HepG2 (cell line): ENCODE measurements around the gene PDZD2. TPM values are rescaled to one million over a fixed set of nuclear protein-coding genes. Genes with fewer than 3 reads are reported as not detected.

ENCODE experiments used
- ATAC-seq: fragments of 200-7000 bp; cut with Tn5 transposase; 3 replicates; pipeline ENCODE4 v1.9.1; 2020; ENCODE audit warnings: mild to moderate bottlenecking, moderate library complexity
- BruUV-seq: library from RNA; stranded (reverse); fragments of 400-500 nt; replicated peaks from 2 replicates; lab custom pipeline; 2021; lab: Mats Ljungman, UMichigan
- CTCF ChIA-PET: fragments of 300-600 bp; formaldehyde crosslinking; extraction: SDS; loops from one replicate; lab custom pipeline; 2021; ENCODE audit warnings: low total read pairs, inconsistent platforms, low intra/inter-chr PET ratio; lab: Yijun Ruan, JAX
- POLR2A ChIA-PET: fragments of 350-600 bp; sonication (Branson Sonifier 250); formaldehyde crosslinking; loops from one replicate; lab custom pipeline; 2020; ENCODE audit warnings: antibody characterized with exemption, inconsistent platforms; lab: Yijun Ruan, JAX
- DNase-seq: peaks from one replicate; pipeline ENCODE4 v3.0.0-alpha.2; 2015; ENCODE audit warnings: low spot score
- FAIRE-seq: peaks from 3 replicates; lab custom pipeline; 2011; peaks lifted over from hg19 to GRCh38; lab: Jason Lieb, UNC
- H2AFZ ChIP-seq: one replicate; pipeline ENCODE4 v1.6.1; 2011; ENCODE audit warnings: low read length, inconsistent platforms
- H3K27ac ChIP-seq: fragments of 300-600 bp; 3 replicates; pipeline ENCODE4 v1.8.0; 2011; ENCODE audit warnings: mixed run types, mild to moderate bottlenecking, mixed read lengths, low read length, inconsistent platforms; ENCODE audit not compliant: insufficient read depth; ENCODE audit errors: extremely low read length
- H3K27me3 ChIP-seq, 2 experiments: fragments of 200-600 bp in 1 of 2; 2 replicates in 1 of 2; 3 replicates in 1 of 2; pipeline versions ENCODE4 v1.6.0 to v1.8.0; 2011; ENCODE audit warnings: low read length in 2 of 2, mild to moderate bottlenecking in 2 of 2, moderate library complexity in 2 of 2, inconsistent platforms in 1 of 2; ENCODE audit not compliant: insufficient read depth in 2 of 2, control insufficient read depth in 1 of 2
- H3K36me3 ChIP-seq, 2 experiments: fragments of 200-600 bp in 1 of 2; replicated peaks in 1 of 2; 2 replicates in 1 of 2; 3 replicates in 1 of 2; pipeline versions ENCODE4 v1.5.1 to v1.8.0; 2011; ENCODE audit warnings: low read length in 2 of 2, inconsistent platforms in 1 of 2; ENCODE audit not compliant: insufficient read depth in 2 of 2, control insufficient read depth in 1 of 2
- H3K4me1 ChIP-seq: 2 replicates; pipeline ENCODE4 v1.5.1; 2012; ENCODE audit warnings: low read length, inconsistent platforms; ENCODE audit not compliant: insufficient read depth
- H3K4me2 ChIP-seq: 2 replicates; pipeline ENCODE4 v1.6.0; 2011; ENCODE audit warnings: low read depth, low read length, inconsistent platforms
- H3K4me3 ChIP-seq, 3 experiments: fragments of 200-600 bp in 1 of 3; sonication (generic), shearing (Covaris generic) in 1 of 3; replicated peaks in 1 of 3; 2 replicates each; pipeline ENCODE4 v1.5.1; 2011 to 2016; ENCODE audit warnings: low read length in 3 of 3, inconsistent platforms in 2 of 3, low read depth in 2 of 3, mild to moderate bottlenecking in 2 of 3, control low read depth in 1 of 3, mixed read lengths in 1 of 3; ENCODE audit not compliant: insufficient read depth in 1 of 3
- H3K79me2 ChIP-seq: one replicate; pipeline ENCODE4 v1.6.1; 2011; ENCODE audit warnings: low read length, inconsistent platforms; ENCODE audit not compliant: insufficient read depth
- H3K9ac ChIP-seq: 2 replicates; pipeline ENCODE4 v1.6.0; 2011; ENCODE audit warnings: mild to moderate bottlenecking, low read depth, low read length, inconsistent platforms; ENCODE audit not compliant: insufficient read depth
- H3K9me3 ChIP-seq: 2 replicates; pipeline ENCODE4 v1.5.1; 2012; ENCODE audit warnings: mild to moderate bottlenecking, low read length
- H4K20me1 ChIP-seq: 2 replicates; pipeline ENCODE4 v1.6.0; 2011; ENCODE audit warnings: inconsistent platforms, mild to moderate bottlenecking, low read length, moderate library complexity; ENCODE audit not compliant: insufficient read depth
- AKAP8 ChIP-seq: sonication (generic); formaldehyde crosslinking; IDR thresholded peaks from 2 replicates; pipeline ENCODE4 v1.5.1; 2020; ENCODE audit warnings: mild to moderate bottlenecking, missing genetic modification reagents
- GLI4 ChIP-seq: sonication (generic); formaldehyde crosslinking; IDR thresholded peaks from 2 replicates; pipeline ENCODE4 v1.5.1; 2020; ENCODE audit warnings: missing genetic modification reagents, mild to moderate bottlenecking, moderate library complexity, borderline replicate concordance
- KDM3A ChIP-seq: IDR thresholded peaks from 2 replicates; pipeline ENCODE4 v1.6.1; 2018; ENCODE audit warnings: low read depth, missing compliant biosample characterization
- MXD4 ChIP-seq: IDR thresholded peaks from 2 replicates; pipeline ENCODE4 v1.6.1; 2016; ENCODE audit warnings: mild to moderate bottlenecking, missing biosample characterization, missing genetic modification reagents
- POLR2G ChIP-seq: fragments of 200-400 bp; formaldehyde crosslinking; IDR thresholded peaks from 2 replicates; pipeline ENCODE4 v1.6.1; 2018; ENCODE audit warnings: mild to moderate bottlenecking, low read depth, low read length, moderate library complexity
- REPIN1 ChIP-seq: sonication (generic); formaldehyde crosslinking; IDR thresholded peaks from 2 replicates; pipeline ENCODE4 v1.8.0; 2022; ENCODE audit warnings: missing genetic modification reagents, low read depth, mild to moderate bottlenecking, borderline replicate concordance
- RFX3 ChIP-seq: IDR thresholded peaks from 2 replicates; pipeline ENCODE4 v1.6.1; 2016; ENCODE audit warnings: missing biosample characterization, missing genetic modification reagents
- TBL1XR1 ChIP-seq: fragments of 150-350 bp; IDR thresholded peaks from 2 replicates; pipeline ENCODE4 v1.6.1; 2014; ENCODE audit warnings: borderline replicate concordance, low read length; ENCODE audit not compliant: partially characterized antibody
- ZC3H4 ChIP-seq: sonication (generic); formaldehyde crosslinking; IDR thresholded peaks from 2 replicates; pipeline ENCODE4 v1.4.0; 2020; ENCODE audit warnings: missing genetic modification reagents, borderline replicate concordance
- ZFYVE20 ChIP-seq: sonication (generic); formaldehyde crosslinking; IDR thresholded peaks from 2 replicates; pipeline ENCODE4 v1.8.0; 2023; ENCODE audit warnings: low read depth, mild to moderate bottlenecking, moderate library complexity, missing genetic modification reagents, borderline replicate concordance
- ZNF331 ChIP-seq: sonication (generic); formaldehyde crosslinking; IDR thresholded peaks from 2 replicates; pipeline ENCODE4 v1.4.0; 2020; ENCODE audit warnings: missing genetic modification reagents
- ZNF335 ChIP-seq: sonication (generic); formaldehyde crosslinking; IDR thresholded peaks from 2 replicates; pipeline ENCODE4 v1.4.0; 2020; ENCODE audit warnings: missing genetic modification reagents
- ZNF441 ChIP-seq: sonication (generic); formaldehyde crosslinking; IDR thresholded peaks from 2 replicates; pipeline ENCODE4 v1.7.0; 2021; ENCODE audit warnings: missing genetic modification reagents, borderline replicate concordance
- ZNF556 ChIP-seq: sonication (generic); formaldehyde crosslinking; IDR thresholded peaks from 2 replicates; pipeline ENCODE4 v1.4.0; 2020; ENCODE audit warnings: mild to moderate bottlenecking, missing genetic modification reagents, borderline replicate concordance
- ZNF670 ChIP-seq: sonication (generic); formaldehyde crosslinking; IDR thresholded peaks from 2 replicates; pipeline ENCODE4 v1.8.0; 2022; ENCODE audit warnings: mild to moderate bottlenecking, missing genetic modification reagents, borderline replicate concordance
- WGBS: methylation state at CpG from one replicate; pipeline ENCODE4 v1.1.6; 2017; ENCODE audit warnings: low lambda C conversion rate; 5-methylcytosine and 5-hydroxymethylcytosine counted together
- in situ Hi-C: cut with HindIII; loops from 2 replicates; pipeline ENCODE4 v1.10.0; 2017; ENCODE audit warnings: low pct_unique_long_range_greater_than_20kb; ENCODE audit not compliant: extremely low pct_ligation_motif_present
- intact Hi-C: fragments of 100-400 bp; cut with micrococcal nuclease; formaldehyde crosslinking; loops from one replicate; pipeline ENCODE4 v1.10.0; 2022; ENCODE audit not compliant: unreplicated experiment
- polyA plus RNA-seq, 8 experiments: library from polyadenylated mRNA; depleted of rRNA in 3 of 8; stranded (reverse) in 7 of 8; unstranded in 1 of 8; fragments of >200 nt; fragmentation: Illumina TruSeq in 4 of 8; extraction: Trizol in 4 of 8; gene quantifications; 2 replicates each; pipeline versions ENCODE4 v1.2.1 to v1.2.3, GENCODE V29; 2011 to 2016; ENCODE audit warnings: low read depth in 4 of 8, missing spikeins in 1 of 8, mixed read lengths in 1 of 8; ENCODE audit not compliant: insufficient read depth in 1 of 8
- total RNA-seq, 5 experiments: library from RNA; depleted of rRNA; stranded (reverse); fragments of >200 nt; fragmentation: Illumina TruSeq; extraction: Trizol; gene quantifications; 2 replicates each; pipeline ENCODE4 v1.2.3, GENCODE V29; 2016; ENCODE audit warnings: low read depth in 1 of 5
- TF ChIP-seq, protein P1 (sequence below): sonication (generic); formaldehyde crosslinking; IDR thresholded peaks from 2 replicates; pipeline ENCODE4 v1.5.0; 2020; ENCODE audit warnings: missing genetic modification reagents

Gene PDZD2
- total and polyA plus RNA-seq, 2 of the 13 experiments (the other 11 are each of a cell fraction or from before 2014, with no cell fraction given), result 0.04 TPM; not detected in 1

DNA sequence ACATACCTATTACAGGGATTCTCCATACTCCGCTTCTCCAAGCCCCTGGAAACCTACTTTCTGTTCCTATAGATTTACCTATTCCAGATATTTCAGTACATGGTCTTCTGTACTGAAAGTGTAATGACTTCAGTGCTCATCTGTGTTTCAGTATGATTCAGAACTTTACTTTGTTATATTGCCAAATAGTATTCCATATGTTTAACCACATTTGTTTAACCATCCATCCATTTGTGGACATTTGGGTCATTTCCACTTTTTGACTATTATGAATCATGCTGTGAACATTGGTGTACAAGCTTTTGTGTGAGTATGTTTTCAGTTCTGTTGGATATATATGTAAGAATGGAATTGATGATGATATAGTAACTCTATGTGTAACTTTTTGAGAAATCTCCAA is 188.9 kb downstream of the PDZD2 start:
- no TSS peak for BruUV-seq
- DNase-seq (no peak), ATAC-seq (no peak), FAIRE-seq (no peak)
- no peak for TF ChIP-seq ZNF441
- no peak for TF ChIP-seq KDM3A (CRISPR knock-in tag)
- no peak for TF ChIP-seq AKAP8 (CRISPR knock-in tag)
- no peak for TF ChIP-seq GLI4 (CRISPR knock-in tag)
- no peak for TF ChIP-seq ZNF670
- no peak for TF ChIP-seq REPIN1
- TF ChIP-seq ZFYVE20 (CRISPR knock-in tag), result no peak
- TF ChIP-seq ZC3H4 (CRISPR knock-in tag), result no peak
- TF ChIP-seq POLR2G, result no peak
- TF ChIP-seq, protein P1, sequence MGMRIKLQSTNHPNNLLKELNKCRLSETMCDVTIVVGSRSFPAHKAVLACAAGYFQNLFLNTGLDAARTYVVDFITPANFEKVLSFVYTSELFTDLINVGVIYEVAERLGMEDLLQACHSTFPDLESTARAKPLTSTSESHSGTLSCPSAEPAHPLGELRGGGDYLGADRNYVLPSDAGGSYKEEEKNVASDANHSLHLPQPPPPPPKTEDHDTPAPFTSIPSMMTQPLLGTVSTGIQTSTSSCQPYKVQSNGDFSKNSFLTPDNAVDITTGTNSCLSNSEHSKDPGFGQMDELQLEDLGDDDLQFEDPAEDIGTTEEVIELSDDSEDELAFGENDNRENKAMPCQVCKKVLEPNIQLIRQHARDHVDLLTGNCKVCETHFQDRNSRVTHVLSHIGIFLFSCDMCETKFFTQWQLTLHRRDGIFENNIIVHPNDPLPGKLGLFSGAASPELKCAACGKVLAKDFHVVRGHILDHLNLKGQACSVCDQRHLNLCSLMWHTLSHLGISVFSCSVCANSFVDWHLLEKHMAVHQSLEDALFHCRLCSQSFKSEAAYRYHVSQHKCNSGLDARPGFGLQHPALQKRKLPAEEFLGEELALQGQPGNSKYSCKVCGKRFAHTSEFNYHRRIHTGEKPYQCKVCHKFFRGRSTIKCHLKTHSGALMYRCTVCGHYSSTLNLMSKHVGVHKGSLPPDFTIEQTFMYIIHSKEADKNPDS (CRISPR knock-in tag), result no peak
- no peak for TF ChIP-seq MXD4
- TF ChIP-seq ZNF556 (CRISPR knock-in tag), result no peak
- TF ChIP-seq RFX3 (CRISPR knock-in tag), result no peak
- no peak for TF ChIP-seq ZNF331 (CRISPR knock-in tag)
- no peak for TF ChIP-seq ZNF335
- TF ChIP-seq TBL1XR1, result no peak
- Histone ChIP-seq H3K4me2 (no peak overlapping the region), H3K36me3 (no peaks in the 10 kb centered on the region), H3K4me1 (no peaks in the 10 kb centered on the region), H4K20me1 (no peaks in the 10 kb centered on the region), H3K27ac (no peak overlapping the region), H3K4me3 (no peak overlapping the region), H3K27me3 (no peaks in the 10 kb centered on the region), H3K9ac (no peak overlapping the region), H3K79me2 (no peaks in the 10 kb centered on the region), H2AFZ (no peak overlapping the region), H3K9me3 (peaks cover 15% of the 10 kb centered on the region)
- 79% methylated on average over 1 of the region's 1 CpG for WGBS
- in situ Hi-C loops, result loop anchor here (10.0 kb wide), 1 partner anchor 247 kb away; no protein-coding TSS in a partner anchor
- CTCF ChIA-PET, result interaction anchor here (1.1 kb wide), 1 partner anchor 265 kb away, joined by 3 read pairs; no protein-coding TSS in a partner anchor
- POLR2A ChIA-PET, result no interaction called here
- intact Hi-C loops, result no loop called here
